ENCODE data around the gene RAD51D.

GRCh38 chr17:35160354-35161201, 40.9 kb upstream of the RAD51D start:
- TF ChIP-seq CTCF (IDR thresholded peaks at IDR 0.05) (no peak), POLR2AphosphoS5 (IDR thresholded peaks at IDR 0.05) (no peak)
